ENCODE data around the gene SAMM50.
"Not testable (repeated sequence)": the region's sequence is repeated elsewhere in the genome, so short reads cannot be mapped to it uniquely, and the experiment has no call there.

SAMM50 gene

DNA sequence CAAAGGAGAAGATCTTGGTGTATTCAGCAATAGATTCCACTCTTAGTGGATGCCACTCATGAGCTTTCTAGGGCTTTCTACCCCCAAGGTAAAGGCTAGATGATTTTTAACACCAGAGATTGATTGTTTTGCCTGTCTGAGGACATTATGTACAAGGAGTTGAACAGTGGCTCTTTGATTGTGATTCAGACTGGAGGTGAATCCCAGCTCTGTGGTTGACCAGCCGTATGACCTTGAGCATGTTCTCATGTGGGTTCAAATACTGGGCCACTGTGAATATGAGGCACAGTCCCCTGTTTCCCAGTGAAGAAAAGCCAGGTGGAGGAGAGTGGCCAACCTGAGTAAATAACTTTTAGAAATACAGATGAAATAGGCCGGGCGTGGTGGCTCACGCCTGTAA, 44.9 kb downstream of the SAMM50 start:
- DNase-seq (ENCODE audit: low read depth in 3 of 3, low spot score in 1 of 3), result no peak

DNA sequence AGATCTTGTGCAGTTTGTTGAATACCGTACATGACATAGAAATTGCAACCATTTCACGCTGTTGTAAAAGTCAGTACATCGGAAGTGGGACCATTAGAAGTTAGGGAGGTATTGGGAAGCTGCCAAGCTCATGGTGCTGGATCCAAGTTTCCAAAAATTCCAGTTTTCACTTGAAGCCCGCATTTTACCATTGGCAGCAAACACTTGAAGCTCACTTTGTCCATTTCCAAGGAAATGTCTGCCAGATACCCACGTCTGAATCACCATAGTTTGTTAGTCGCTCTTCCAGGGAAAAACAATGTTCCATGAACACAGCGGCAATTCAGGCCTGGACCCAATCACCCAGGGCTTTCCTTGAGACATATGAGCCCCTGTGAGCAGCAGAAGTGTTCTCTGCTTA, 46.3 kb downstream of the SAMM50 start:
- no peak for DNase-seq (ENCODE audit: low read depth in 3 of 3, low spot score in 1 of 3)

DNA sequence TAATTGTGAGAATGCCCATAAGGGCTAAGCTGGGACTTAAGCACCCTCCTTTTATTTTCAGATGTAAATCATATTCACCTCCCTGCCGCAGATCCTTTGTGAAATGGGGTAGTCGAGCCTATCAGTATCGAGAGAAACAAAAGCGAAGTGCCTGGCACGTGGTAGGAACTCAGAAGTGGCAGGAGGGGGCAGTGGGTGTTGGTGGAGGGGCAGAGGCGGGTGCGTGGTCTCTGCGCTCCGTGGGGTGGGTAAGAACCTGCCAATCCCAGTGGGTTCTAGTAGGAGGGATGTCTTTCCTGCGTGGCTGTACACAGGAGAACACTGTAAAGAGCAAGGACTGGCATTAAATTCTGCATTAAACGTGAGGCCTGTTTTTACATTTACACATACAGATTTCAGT, 47.1 kb downstream of the SAMM50 start:
- no peak for DNase-seq (ENCODE audit: low read depth in 3 of 3, low spot score in 1 of 3)

DNA sequence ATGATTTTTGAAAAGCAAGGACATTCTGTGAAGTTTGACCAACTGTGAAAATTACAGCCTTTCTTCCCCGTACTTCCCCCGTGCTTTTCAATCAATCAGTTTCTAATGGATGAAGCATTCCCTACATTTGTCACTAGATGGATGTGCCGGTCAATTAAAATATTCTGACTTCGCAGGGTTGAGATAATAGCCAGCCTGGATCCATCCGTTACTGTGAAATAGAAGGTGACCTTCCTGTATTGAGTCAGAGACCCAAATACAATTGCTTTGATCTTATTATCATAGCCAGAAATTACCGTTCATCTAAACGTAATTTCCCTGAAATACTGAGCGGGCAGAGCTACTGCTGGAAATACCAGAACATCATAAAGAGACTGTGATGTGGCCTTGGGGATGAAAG, 47.8 kb downstream of the SAMM50 start:
- DNase-seq (ENCODE audit: low read depth in 3 of 3, low spot score in 1 of 3), result no peak

DNA sequence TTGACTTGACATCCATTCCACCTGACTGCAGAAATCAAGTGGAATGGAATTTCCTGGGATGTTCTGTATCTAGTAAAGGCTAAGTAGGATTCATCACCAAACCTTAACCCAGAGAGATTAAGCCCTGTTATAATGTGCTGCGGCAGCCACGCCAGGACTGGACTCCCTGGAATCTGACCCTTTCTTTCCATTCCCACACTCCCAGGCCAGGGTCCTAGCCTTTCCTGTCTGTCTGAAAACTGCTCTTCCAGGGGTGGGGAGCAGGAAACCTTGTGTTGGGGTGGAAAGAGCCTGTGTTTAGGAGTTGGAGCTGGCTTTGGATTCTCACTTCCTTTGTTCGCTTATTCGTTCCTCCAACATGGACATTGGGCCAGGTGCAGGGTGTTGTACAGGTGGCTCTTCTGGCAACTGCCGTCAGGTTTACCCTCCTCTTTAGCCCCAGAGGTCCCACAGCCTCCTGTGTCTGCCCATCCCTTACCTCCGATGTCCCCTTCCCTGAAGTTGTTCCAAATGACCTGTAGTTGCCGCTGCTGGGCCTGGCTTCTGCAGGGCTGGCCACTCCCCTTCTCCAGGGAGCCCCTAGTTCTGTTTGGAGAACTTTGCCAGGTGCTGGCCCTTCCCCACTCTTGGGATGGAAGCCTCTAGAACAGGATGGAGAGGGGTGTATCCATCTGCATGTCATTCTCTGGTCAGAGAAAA, 48.3 kb downstream of the SAMM50 start:
- DNase-seq (ENCODE audit: low read depth in 3 of 3, low spot score in 1 of 3), result no peak

DNA sequence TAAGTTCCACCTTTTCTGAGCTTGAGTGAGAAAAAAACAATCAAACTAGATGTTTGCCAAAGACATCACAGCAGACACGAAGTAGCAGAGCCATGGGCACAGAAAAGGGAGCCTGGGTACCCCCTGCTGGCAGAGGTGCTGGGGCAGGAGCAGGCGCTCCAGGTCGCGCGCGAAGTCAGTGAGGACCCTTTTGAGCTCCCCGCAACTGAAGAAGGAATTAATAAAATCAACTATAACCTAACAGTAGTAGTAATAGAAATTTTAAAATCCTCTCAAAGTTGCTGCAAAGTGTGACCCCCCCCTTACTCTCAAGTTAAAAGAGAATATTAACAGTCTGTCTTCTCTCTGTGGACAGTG, 48.8 kb downstream of the SAMM50 start:
- no peak for DNase-seq (ENCODE audit: low read depth in 3 of 3, low spot score in 1 of 3)

DNA sequence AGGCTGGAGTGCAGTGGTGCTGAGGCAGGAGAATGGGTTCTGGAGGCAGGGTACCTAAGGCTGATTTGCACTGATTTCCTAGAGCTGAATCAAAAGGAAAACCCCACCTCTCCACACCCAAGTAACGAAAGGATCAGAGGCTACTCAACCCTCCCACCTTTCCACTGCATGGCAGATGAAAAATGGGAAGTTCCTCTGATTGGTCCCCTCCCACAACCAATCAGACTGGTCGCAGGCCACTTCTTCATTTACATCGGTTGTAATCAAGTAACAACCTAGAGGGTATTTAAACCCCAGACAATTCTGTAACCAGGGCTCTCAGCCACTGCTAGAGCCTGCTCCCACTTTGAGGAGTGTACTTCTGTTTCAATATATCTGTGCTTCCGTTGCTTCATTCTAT, 50.3 kb downstream of the SAMM50 start:
- DNase-seq (ENCODE audit: low read depth in 3 of 3, low spot score in 1 of 3), result no peak

DNA sequence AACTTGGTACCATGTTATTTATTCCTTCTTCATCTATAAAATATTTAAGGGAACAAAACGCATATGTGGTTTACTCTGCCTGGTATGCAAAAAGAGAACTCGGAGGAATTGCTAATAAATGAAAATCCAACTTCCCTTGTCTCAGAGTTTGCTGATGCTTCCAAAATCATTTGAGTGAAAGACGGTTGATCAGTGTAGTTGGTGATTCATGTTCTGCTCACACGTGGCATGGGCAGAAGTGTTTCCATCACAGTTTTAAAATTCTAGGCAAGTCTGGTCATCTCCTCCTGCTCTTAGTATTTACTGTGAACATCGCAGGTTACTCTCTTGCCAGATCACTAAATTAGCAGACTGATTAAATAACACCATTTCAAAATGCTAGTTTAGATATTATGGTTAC, 56.9 kb downstream of the SAMM50 start:
- no peak for DNase-seq (ENCODE audit: low read depth in 3 of 3, low spot score in 1 of 3)

DNA sequence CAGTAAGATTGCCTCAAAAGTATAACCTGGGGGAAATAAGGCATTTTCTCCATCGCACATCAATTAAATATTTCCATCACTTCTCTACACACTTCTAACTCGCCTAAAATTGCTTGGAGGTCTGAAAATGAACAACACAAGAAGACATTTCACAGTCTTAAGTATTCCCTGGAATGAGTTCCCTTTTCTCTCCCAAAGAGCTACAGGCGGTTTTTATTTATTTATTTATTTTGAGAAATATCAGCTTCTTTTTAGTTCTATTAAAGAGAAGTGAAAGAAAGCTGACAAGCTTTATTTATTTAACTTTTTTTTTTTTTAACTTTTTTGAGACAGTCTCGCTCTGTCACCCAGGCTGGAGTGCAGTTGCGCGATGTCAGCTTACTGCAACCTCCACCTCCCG, 57.3 kb downstream of the SAMM50 start:
- no peak for DNase-seq (ENCODE audit: low read depth in 3 of 3, low spot score in 1 of 3)

DNA sequence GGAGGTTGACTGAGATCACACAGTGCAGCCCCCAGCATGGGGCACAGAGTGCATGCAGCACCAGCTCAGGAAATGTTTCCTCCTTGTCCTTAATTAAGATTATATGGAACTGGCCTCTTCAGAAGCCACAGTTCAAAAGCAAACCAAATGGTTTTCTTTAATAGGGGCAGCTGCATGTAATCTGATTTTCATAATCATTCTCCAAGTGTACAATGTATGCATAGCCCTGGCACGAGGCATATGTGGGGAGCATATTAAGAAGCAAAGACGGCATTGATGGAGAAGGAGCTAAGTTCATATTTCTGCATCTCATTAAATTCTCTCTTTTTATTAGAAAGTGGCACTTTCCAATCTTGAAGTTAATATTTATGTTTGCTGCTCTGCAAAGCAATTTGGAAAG, 59.0 kb downstream of the SAMM50 start:
- DNase-seq (ENCODE audit: low read depth in 3 of 3, low spot score in 1 of 3), result no peak

DNA sequence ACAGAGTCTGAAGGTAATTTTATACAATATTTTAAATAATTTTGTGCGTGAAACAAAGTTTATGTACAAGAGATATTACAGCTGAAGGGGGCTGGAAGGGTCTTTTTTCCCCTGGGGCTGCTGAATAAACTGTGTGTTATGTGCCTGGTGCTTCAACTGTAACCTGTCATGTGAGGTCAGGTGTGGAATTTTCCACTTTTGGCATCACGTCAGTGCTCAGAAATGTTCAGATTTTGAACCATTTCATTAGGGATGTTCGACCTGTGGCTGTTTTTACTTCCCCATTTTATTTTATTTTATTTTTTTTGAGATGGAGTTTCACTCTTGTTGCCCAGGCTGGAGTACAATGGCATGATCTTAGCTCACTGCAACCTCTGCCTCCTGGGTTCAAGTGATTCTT, 61.3 kb downstream of the SAMM50 start:
- not testable (repeated sequence) for DNase-seq (ENCODE audit: low read depth in 3 of 3, low spot score in 1 of 3)

DNA sequence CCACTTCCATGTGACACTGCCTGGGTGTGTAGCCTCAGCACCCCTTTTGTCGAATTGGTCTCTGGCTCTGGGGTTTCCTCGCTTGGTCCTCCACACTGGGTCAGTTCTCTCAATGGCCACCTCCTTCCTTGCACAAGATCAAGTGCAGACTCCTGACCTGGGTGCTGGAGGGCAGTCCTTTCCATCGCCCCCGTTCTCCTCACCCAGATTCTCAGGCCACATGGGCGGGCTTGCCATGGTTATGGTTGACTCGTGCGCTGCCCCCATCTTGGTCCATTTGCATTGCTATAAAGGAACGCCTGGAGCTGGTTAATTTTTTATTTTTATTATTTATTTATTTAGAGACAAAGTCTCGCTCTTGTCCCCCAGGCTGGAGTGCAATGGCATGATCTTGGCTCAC, 63.4 kb downstream of the SAMM50 start:
- DNase-seq (ENCODE audit: low read depth in 3 of 3, low spot score in 1 of 3), result no peak

DNA sequence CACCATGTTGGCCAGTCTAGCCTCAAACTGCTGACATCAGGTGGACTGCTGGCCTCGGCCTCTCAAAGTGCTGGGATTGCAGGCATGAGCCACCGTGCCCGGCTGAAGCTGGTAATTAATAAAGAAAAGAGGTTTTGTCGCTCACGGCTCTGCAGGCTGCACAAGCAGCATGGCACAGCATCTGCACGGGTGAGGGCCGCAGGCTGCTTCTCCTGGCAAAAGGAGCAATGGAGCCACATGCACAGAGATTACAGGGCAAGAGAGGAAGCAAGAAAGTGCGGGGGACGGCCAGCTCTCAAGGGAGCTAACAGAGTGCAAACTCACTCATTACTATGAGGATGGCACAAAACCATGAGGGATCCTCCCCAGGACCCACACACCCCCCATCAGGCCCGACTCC, 64.2 kb downstream of the SAMM50 start:
- DNase-seq (ENCODE audit: low read depth in 3 of 3, low spot score in 1 of 3), result no peak

DNA sequence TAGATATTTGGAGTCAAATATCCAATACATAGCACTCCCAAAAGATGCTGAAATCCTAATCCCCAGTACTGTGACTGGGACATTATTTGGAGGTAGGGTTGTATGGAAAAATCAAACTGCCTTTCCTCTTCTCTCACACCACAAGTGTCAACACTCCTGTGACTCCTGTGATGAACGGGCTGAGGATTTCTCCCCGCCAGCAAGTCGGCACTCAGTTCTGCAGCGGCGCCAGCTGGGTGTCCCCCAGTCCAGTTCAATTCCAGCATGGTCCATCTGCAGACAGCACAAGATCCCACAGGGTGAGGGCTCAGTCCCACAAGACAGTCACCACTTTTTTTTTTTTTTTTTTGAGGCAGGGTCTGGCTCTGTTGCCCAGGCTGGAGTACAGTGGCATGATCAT, 64.6 kb downstream of the SAMM50 start:
- DNase-seq (ENCODE audit: low read depth in 3 of 3, low spot score in 1 of 3), result no peak

DNA sequence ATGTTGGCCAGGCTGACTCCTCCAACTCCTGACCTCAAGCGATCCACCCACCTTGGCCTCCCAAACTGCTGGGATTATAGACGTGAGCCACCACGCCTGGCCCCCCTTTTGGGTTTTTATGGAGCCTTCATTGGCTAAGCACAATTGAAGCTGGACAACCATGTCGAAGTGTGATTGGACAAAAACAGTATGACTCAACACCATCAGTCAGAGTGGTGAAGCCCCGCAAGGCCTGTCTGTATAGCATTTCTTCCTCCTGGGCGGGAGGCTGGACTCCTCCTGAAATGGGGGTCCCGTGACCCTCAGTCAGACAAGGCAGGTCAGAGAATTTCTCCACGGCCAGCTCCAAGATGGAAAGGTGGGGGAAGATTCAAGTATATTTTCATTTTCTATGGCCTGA, 65.7 kb downstream of the SAMM50 start:
- DNase-seq (ENCODE audit: low read depth in 3 of 3, low spot score in 1 of 3), result no peak

DNA sequence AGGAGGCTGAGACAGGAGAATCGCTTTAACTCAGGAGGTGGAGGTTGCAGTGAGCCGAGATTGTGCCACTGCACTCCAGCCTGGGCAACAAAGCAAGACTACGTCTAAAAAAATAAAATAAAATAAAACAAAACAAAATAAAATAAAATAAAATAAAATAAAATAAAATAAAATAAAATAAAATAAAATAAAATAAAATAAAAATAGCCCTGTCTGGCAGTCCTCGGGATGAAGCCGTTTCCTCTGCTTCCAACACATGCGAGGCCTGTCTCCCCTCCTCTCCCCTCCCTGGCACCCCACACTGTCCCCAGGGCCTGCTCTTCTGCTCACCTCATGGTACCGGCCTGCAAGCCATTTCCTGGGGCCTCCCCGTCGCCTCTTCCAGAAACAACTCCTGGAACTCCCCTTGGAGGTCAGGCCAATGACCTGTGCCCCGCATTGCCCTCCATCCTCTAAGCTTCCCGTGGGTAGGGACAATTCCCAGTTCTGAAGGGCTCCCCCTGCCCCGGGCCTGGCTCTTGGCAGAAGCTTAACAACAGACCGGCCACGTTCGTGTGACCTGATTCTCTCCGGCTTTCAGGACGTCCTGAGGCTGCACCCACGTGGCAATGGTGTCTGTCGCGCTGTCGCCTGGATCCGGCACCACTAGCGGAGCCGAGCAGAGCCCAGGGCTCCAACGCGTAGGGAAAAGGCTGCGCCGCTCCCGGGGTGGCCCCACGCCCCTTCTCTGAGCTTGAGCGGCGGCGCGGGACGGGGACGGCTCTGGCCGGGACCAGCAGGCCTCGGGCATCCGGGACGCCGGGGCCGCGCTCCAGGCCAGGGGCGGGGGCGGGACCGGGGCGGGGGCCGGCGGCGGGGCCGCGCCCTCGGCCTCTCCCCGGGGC, 68.4 kb downstream of the SAMM50 start:
- peak in 1 of 3 donors; percentile 4 for DNase-seq (ENCODE audit: low read depth in 3 of 3, low spot score in 1 of 3)

DNA sequence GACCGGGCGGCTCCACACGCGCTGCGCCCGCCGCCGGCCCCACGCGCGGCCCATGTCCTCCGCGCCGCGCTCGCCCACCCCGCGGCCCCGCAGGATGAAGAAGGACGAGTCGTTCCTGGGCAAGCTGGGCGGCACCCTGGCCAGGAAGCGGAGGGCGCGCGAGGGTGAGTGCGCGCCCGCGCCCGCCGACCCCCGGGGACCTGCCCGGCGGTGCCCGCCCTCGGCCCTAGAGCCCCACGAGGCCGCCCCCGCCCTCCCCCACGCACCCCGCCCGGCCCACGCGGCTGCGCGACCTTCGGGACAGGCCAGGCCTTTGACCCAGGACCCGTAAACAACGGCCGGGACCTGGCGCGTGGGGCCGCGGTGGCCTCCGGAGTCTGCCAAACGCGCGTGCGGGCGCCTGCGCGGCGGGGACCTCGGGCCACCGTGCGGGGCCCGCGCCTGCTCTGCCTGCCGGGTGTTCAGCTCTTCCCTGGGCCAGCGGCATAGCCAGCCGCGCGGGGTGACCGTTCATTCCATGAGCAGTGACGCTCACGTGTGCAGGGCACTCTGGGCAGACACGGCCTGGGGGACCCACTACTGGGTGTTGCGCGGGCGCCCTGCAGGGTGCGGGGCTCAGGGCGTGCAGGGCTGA, 69.2 kb downstream of the SAMM50 start, which contains the start of gene PARVB:
Gene PARVB (plus strand): TSS at position 15 of the 634 bp plus-strand sequence. CDS start 38 bp downstream, at position 53.
- DNase-seq (ENCODE audit: low read depth in 3 of 3, low spot score in 1 of 3), result no peak

DNA sequence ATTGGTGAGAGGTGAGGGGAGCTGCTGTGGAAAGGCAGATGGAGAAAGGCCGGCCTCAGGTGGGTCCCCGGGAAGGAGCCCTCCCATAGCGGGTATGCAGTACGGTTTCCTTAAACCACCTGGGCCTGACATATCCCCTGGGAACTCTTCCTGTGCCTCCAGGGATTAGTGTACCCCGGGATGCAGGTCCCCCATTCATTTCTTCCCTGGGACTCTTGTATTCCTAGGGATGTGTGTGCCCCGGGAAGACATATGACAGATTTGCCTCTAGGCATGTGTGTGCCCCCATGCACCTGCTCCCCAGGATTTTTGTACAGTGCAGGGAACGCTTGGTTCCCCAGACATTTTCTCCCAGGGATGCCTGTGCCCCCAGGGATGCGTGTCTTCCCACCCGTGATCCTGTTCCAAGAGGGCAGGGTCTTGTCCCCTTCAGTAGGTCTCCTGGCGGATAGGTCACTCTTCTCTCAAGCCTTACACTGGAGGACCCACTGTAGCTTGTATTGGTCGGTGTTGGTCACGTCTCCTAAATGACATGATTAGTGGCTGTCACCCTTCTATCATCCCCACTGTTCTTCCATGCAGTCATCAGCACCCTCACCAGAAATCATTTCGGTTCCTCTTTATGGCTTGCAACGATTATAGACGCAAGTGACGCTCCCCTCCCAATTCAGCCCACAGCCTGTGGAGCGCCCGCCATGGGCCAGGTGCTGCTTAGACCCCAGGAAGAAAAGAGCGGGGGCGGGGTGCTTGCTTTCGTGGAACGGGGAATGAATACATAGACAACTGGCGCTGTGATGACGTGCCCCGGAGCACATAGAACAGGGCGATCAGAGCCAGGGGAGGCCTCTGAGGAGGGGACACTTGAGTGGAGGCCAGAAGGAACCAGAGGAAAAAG, 70.2 kb downstream of the SAMM50 start:
- DNase-seq (ENCODE audit: low read depth in 3 of 3, low spot score in 1 of 3), result no peak

DNA sequence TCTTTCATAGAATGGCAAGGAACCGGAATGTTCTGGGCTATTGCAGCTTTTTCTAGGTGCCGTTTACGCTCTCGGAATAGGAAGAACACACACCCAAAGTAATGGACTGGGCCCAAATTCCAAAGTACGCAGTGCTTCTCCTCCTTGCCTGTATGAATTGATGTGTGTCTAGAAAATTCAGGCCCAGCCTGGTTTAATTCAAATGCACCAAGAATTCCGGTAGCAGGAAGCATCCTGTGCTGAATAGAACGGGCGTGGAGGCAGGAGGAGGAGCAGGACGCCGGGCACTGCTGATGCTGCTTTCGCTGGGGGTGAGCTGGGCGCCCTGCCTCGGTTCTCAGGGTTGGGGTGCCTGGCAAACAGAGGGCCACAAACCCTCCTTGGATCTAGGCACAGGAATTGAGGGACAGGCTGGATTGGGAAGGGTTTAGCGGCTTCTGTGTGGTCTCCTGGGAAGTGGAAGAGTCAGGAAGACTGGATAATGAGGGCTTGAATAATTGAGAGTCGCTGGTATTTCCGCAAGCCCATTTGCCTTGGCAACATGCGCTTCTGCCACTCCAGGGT, 70.9 kb downstream of the SAMM50 start:
- no peak for DNase-seq (ENCODE audit: low read depth in 3 of 3, low spot score in 1 of 3)

DNA sequence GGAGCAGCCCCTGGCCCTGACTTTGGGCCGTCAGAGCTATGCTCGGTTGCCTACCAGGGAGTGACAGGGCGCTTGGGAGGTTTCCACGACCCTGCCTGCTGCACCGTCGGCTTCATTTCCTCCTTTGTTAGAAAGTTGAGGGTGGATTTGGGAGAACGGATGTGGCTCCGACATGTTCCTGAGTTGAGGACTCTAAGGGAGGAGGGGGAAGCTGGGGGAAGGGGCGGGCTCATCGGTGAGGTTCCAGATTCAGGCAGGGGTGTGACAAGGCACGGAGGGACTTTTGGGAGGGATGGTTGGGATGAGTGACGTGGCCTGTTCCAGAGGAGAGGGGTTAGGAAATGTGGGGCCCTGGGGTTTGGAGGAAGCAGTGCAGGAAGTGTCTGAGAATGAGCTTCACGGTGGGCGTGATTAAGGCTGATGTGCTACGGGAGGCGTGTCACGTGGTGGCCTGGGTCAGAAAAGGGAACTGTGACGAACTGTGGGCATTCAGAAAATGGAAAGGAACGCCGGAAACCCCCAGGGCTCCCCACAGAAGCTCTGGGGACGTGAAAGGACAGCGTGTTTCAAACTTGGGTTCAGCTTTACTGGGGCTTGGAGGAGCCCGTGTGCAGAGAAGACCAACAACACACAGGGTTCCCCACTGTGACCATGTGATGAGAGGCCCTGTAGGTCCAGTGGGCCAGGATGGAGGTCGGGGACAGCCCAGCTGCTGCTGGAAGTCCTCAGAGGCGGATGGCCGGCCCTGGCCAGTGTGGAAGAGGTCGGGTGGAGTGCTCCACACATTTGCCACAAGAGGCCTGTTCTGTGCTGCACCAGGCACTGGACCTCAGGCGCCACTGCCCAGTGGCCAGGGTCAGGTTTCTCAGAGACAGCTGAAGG, 71.6 kb downstream of the SAMM50 start:
- DNase-seq (ENCODE audit: low read depth in 3 of 3, low spot score in 1 of 3), result peak; percentile 19 to 22 (median 21)

All from stimulated activated CD4-positive, alpha-beta T cell treated with anti-CD3 and anti-CD28 coated beads, TNF-alpha, amount 100 ng/mL, for 1 hour (primary cell).